ENCODE measurements around the gene MTA3. TPM values are rescaled to one million over a fixed set of nuclear protein-coding genes. Genes with fewer than 3 reads are reported as not detected.
"Not testable (repeated sequence)": the region's sequence is repeated elsewhere in the genome, so short reads cannot be mapped to it uniquely, and the experiment has no call there.

The MTA3 gene
- total and polyA plus RNA-seq, 2 donors (not counting 3 experiments of a cell fraction or from before 2014, with no cell fraction given) = 36.3 to 53.3 TPM

DNA sequence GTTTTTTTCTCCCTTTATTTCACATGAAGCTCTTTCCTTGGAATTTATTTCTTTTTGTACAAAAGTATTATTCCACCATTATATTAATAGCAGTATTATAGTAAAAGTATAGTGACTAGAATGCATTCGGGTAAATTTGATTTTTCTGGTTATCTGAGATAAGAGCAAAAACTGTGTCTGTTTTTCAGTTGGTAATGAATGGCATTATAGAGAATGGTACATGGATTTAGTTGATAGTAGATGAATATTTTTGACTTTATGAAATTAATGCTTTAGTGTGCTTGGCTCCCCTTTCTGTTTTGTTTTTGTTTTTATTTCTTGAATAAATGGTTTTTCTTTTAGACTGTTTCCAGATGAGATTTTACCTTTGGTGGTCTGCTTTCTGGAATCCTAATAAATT is 71.8 kb downstream of the MTA3 start:
- TF ChIP-seq EZH2 (IDR thresholded peaks at IDR 0.05; ENCODE audit: borderline replicate concordance, low read depth, low read length, severe bottlenecking) = no peak
- TF ChIP-seq MYC (IDR thresholded peaks at IDR 0.05; ENCODE audit: low read depth, low read length) = no peak
- TF ChIP-seq, protein P1, sequence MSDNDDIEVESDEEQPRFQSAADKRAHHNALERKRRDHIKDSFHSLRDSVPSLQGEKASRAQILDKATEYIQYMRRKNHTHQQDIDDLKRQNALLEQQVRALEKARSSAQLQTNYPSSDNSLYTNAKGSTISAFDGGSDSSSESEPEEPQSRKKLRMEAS (IDR thresholded peaks at IDR 0.05; ENCODE audit: insufficient read depth, insufficient read length) = no peak
- no peak for TF ChIP-seq POLR2AphosphoS5 (IDR thresholded peaks at IDR 0.05; ENCODE audit: insufficient read depth, low read depth, low read length)
- no peak for TF ChIP-seq POLR2A (IDR thresholded peaks at IDR 0.05; ENCODE audit: low read depth, low read length)
- Histone ChIP-seq H3K4me3 (replicated peaks in 1 of 3; ENCODE audit: insufficient read depth in 1 of 3, low read depth in 1 of 3, low read length in 3 of 3) (no peak overlapping the region), H3K79me2 (ENCODE audit: control insufficient read depth, insufficient read depth, low read length) (peaks cover 1% of the 10 kb centered on the region), H2AFZ (ENCODE audit: low read depth, low read length) (no peak overlapping the region), H3K9me3 (replicated peaks; ENCODE audit: control insufficient read depth, insufficient read depth, low read length) (no peaks in the 10 kb centered on the region), H4K20me1 (replicated peaks; ENCODE audit: control insufficient read depth, extremely low read depth, insufficient read depth, low read length) (peaks cover 2% of the 10 kb centered on the region), H3K27me3 (ENCODE audit: control insufficient read depth in 2 of 2, insufficient read depth in 2 of 2, low read length in 2 of 2) (no peaks in the 10 kb centered on the region), H3K27ac (ENCODE audit: insufficient read depth, low read depth, low read length) (no peak overlapping the region), H3K4me2 (ENCODE audit: insufficient read depth, low read length) (no peak overlapping the region), H3K4me1 (ENCODE audit: control insufficient read depth, extremely low read depth, insufficient read depth, low read length) (no peaks in the 10 kb centered on the region), H3K9me1 (replicated peaks; ENCODE audit: control insufficient read depth, extremely low read depth, insufficient read depth, low read length) (no peaks in the 10 kb centered on the region), H3K9ac (replicated peaks; ENCODE audit: extremely low read depth, insufficient read depth, low read length) (no peak overlapping the region), H3K36me3 (ENCODE audit: control insufficient read depth in 2 of 2, extremely low read depth in 1 of 2, insufficient read depth in 2 of 2, low read length in 2 of 2) (peaks cover 0 to 3% of the 10 kb centered on the region in 2 experiments)
- POLR2A ChIA-PET = no interaction called here
- no TSS peak for BruUV-seq (replicated peaks)
- CTCF ChIA-PET = no interaction called here
- DNase-seq (ENCODE audit: low read depth, low spot score) = no peak
- FAIRE-seq = no peak
- dilution Hi-C loops (cut with MboI; ENCODE audit: extremely low pct_ligation_motif_present, low sequenced_read_pairs) = no loop called here
- intact Hi-C loops (cut with micrococcal nuclease) = no loop called here

DNA sequence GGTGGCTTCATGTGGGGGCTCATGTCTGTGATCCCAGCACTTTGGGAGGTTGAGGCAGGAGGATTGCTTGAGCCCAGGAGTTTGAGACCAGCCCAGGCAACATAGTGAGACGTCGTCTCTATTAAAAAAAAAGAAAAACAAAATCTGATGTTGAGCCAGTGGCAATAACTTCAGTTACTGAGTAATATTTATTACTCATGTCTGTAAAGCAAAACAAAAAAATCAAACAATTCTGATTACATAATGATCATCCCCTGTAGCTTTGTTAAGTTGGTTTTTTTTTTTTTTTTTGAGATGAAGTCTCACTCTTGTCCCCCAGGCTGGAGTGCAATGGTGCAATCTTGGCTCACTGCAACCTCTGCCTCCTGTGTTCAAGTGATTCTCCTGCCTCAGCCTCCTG is 73.9 kb downstream of the MTA3 start:
- dilution Hi-C loops (cut with MboI; ENCODE audit: extremely low pct_ligation_motif_present, low sequenced_read_pairs); intact Hi-C loops (cut with micrococcal nuclease): not testable (repeated sequence)

More for the DNA sequence above, 73.9 kb downstream of the MTA3 start:
- H3K4me2 ChIP-seq (ENCODE audit: insufficient read depth, low read length); H3K27ac ChIP-seq (ENCODE audit: insufficient read depth, low read depth, low read length); H3K9me1 ChIP-seq (replicated peaks; ENCODE audit: control insufficient read depth, extremely low read depth, insufficient read depth, low read length); H3K4me3 ChIP-seq (replicated peaks in 1 of 3; ENCODE audit: insufficient read depth in 1 of 3, low read depth in 1 of 3, low read length in 3 of 3); H3K9me3 ChIP-seq (replicated peaks; ENCODE audit: control insufficient read depth, insufficient read depth, low read length); BruUV-seq (replicated peaks); H3K79me2 ChIP-seq (ENCODE audit: control insufficient read depth, insufficient read depth, low read length); H3K4me1 ChIP-seq (ENCODE audit: control insufficient read depth, extremely low read depth, insufficient read depth, low read length); H4K20me1 ChIP-seq (replicated peaks; ENCODE audit: control insufficient read depth, extremely low read depth, insufficient read depth, low read length); H3K9ac ChIP-seq (replicated peaks; ENCODE audit: extremely low read depth, insufficient read depth, low read length); DNase-seq (ENCODE audit: low read depth, low spot score); FAIRE-seq; H3K36me3 ChIP-seq (ENCODE audit: control insufficient read depth in 2 of 2, extremely low read depth in 1 of 2, insufficient read depth in 2 of 2, low read length in 2 of 2); POLR2A ChIA-PET; H3K27me3 ChIP-seq (ENCODE audit: control insufficient read depth in 2 of 2, insufficient read depth in 2 of 2, low read length in 2 of 2); H2AFZ ChIP-seq (ENCODE audit: low read depth, low read length): not testable (repeated sequence)
- CTCF ChIA-PET = interaction anchor here (0.6 to 1.5 kb wide), 3 partner anchors 12 to 70 kb away, joined by 3 to 7 read pairs (median 3); no protein-coding TSS in a partner anchor

Data from endothelial cell of umbilical vein (primary cell).